ENCODE data around the gene CEPT1. TPM values are rescaled to one million over a fixed set of nuclear protein-coding genes. Genes with fewer than 3 reads are reported as not detected.

CEPT1 gene
- total RNA-seq, 1 donor from 2014 or later: 26.9 TPM

DNA sequence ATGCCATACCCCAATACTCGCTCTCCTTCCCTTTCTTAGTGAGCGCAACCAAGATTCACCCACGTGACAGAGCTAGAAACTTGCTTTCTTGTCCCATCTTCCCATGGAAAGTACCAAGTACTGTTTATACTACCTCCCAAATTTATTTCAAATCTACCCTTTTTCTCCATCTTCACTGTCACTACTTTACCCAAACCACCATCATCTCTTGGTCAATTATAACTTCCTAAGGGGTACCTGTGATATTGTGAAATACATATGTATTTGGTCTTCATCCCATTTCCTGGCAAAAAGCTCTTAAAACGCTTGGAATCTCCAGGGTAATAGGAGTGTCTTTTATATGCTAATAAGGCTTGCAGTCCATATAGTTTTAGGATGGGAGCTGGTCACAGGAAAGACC lies 8.3 kb upstream of the CEPT1 start:
- Histone ChIP-seq H3K4me2 (ENCODE audit: low read length) (no peak overlapping the region), H3K27ac (ENCODE audit: low read depth, low read length) (no peak overlapping the region), H2AFZ (ENCODE audit: low read depth, low read length) (no peak overlapping the region), H4K20me1 (ENCODE audit: insufficient read depth, low read length) (no peaks in the 10 kb centered on the region), H3K4me1 (ENCODE audit: insufficient read depth, low read length) (no peaks in the 10 kb centered on the region), H3K4me3 (ENCODE audit: insufficient read depth, low read depth, low read length) (no peak overlapping the region), H3K27me3 (ENCODE audit: insufficient read depth, low read length) (no peaks in the 10 kb centered on the region), H3K9ac (ENCODE audit: low read length) (no peak overlapping the region), H3K9me3 (ENCODE audit: insufficient read depth, low read depth, low read length) (no peaks in the 10 kb centered on the region), H3K36me3 (ENCODE audit: insufficient read depth, low read length) (no peaks in the 10 kb centered on the region), H3K79me2 (ENCODE audit: insufficient read depth, low read length) (no peaks in the 10 kb centered on the region)
- DNase-seq (ENCODE audit: low read depth) (no peak), FAIRE-seq (no peak)
- H3K27me3 Mint-ChIP-seq (ENCODE audit: low read depth, unreplicated experiment): no peaks in the 10 kb centered on the region
- TF ChIP-seq EZH2 (IDR thresholded peaks at IDR 0.05; ENCODE audit: insufficient read depth, low read length): no peak
- TF ChIP-seq, protein P1, sequence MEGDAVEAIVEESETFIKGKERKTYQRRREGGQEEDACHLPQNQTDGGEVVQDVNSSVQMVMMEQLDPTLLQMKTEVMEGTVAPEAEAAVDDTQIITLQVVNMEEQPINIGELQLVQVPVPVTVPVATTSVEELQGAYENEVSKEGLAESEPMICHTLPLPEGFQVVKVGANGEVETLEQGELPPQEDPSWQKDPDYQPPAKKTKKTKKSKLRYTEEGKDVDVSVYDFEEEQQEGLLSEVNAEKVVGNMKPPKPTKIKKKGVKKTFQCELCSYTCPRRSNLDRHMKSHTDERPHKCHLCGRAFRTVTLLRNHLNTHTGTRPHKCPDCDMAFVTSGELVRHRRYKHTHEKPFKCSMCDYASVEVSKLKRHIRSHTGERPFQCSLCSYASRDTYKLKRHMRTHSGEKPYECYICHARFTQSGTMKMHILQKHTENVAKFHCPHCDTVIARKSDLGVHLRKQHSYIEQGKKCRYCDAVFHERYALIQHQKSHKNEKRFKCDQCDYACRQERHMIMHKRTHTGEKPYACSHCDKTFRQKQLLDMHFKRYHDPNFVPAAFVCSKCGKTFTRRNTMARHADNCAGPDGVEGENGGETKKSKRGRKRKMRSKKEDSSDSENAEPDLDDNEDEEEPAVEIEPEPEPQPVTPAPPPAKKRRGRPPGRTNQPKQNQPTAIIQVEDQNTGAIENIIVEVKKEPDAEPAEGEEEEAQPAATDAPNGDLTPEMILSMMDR (IDR thresholded peaks at IDR 0.05; ENCODE audit: insufficient read depth, low read depth, low read length): no peak
- H3K4me3 Mint-ChIP-seq (ENCODE audit: unreplicated experiment): no peak overlapping the region
- no peaks in the 10 kb centered on the region for H3K4me1 Mint-ChIP-seq (ENCODE audit: low read depth, unreplicated experiment)
- H3K36me3 Mint-ChIP-seq (ENCODE audit: low read depth, unreplicated experiment): peaks cover 7% of the 10 kb centered on the region
- no peaks in the 10 kb centered on the region for H3K9me3 Mint-ChIP-seq (ENCODE audit: unreplicated experiment)
- no peak overlapping the region for H3K27ac Mint-ChIP-seq (ENCODE audit: unreplicated experiment)

DNA sequence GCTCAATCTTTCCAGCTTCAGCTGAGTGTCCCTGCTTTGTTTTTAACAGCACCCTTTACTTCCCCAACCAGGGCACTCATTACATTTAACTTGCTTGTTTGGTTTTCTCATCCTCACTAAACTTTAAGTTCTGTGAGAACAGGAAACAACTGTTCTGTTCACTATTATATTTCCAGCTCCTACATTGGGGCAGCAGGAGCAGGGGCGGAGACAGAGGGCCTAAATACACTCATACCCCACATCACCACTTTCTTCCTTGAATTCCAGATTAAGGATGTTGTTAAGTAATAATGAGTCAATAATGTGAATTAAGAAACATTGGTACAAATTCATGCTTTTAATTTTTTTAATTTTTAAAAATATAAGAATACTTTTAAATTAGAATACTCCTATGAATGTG lies 6.2 kb upstream of the CEPT1 start:
- Mint-ChIP-seq H3K36me3 (ENCODE audit: low read depth, unreplicated experiment) (peaks cover 7% of the 10 kb centered on the region), H3K4me1 (ENCODE audit: low read depth, unreplicated experiment) (peaks cover 7% of the 10 kb centered on the region), H3K4me3 (ENCODE audit: unreplicated experiment) (no peak overlapping the region), H3K9me3 (ENCODE audit: unreplicated experiment) (no peaks in the 10 kb centered on the region), H3K27ac (ENCODE audit: unreplicated experiment) (no peak overlapping the region), H3K27me3 (ENCODE audit: low read depth, unreplicated experiment) (no peaks in the 10 kb centered on the region)
- Histone ChIP-seq H3K9ac (ENCODE audit: low read length) (no peak overlapping the region), H3K4me2 (ENCODE audit: low read length) (no peak overlapping the region), H3K36me3 (ENCODE audit: insufficient read depth, low read length) (no peaks in the 10 kb centered on the region), H4K20me1 (ENCODE audit: insufficient read depth, low read length) (no peaks in the 10 kb centered on the region), H3K79me2 (ENCODE audit: insufficient read depth, low read length) (peaks cover 7% of the 10 kb centered on the region), H3K9me3 (ENCODE audit: insufficient read depth, low read depth, low read length) (no peaks in the 10 kb centered on the region), H3K27me3 (ENCODE audit: insufficient read depth, low read length) (no peaks in the 10 kb centered on the region), H2AFZ (ENCODE audit: low read depth, low read length) (no peak overlapping the region), H3K4me1 (ENCODE audit: insufficient read depth, low read length) (peaks cover 4% of the 10 kb centered on the region), H3K4me3 (ENCODE audit: insufficient read depth, low read depth, low read length) (no peak overlapping the region), H3K27ac (ENCODE audit: low read depth, low read length) (no peak overlapping the region)
- DNase-seq (ENCODE audit: low read depth) (no peak), FAIRE-seq (no peak)
- TF ChIP-seq, protein P1 (IDR thresholded peaks at IDR 0.05; ENCODE audit: insufficient read depth, low read depth, low read length): no peak
- TF ChIP-seq EZH2 (IDR thresholded peaks at IDR 0.05; ENCODE audit: insufficient read depth, low read length): no peak

DNA sequence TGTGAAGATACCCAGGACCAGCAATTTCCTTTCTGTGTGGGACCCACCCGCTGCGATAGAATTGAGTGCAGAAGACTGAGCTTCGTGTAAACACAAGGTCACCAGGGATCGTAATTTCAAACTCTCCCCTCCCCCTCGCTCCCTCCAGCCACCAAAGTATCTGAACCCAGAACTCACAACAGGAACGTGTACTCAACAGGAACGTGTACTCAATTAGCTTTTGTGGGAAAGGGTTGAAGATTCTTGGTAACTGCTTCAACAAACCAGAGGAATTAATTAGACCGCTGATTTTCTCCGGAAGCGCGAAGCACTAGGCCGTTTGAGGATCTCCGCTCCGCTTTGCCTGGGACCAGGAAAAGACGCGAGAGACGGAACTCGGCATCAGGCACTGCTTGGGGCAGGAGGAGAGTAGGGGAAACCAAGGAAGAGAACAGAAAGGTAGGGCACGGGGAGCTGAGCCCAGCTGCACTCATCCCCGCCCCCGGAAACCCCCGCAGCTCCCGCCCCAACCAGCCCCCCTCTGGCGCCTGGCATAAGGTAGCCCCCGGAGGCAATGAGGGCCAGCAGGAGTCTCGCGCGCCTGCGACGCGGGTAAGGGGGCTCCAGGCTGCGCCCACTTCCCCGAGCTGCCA lies 583 bp upstream of the CEPT1 start:
- peak overlapping the region; percentile 87 for H3K4me2 ChIP-seq (ENCODE audit: low read length)
- Mint-ChIP-seq H3K27ac (ENCODE audit: unreplicated experiment) (peak overlapping the region; percentile 85), H3K27me3 (ENCODE audit: low read depth, unreplicated experiment) (no peaks in the 10 kb centered on the region), H3K4me1 (ENCODE audit: low read depth, unreplicated experiment) (peaks cover 16% of the 10 kb centered on the region), H3K36me3 (ENCODE audit: low read depth, unreplicated experiment) (peaks cover 5% of the 10 kb centered on the region), H3K9me3 (ENCODE audit: unreplicated experiment) (no peaks in the 10 kb centered on the region), H3K4me3 (ENCODE audit: unreplicated experiment) (peak overlapping the region; percentile 100)
- DNase-seq (ENCODE audit: low read depth) (peak; percentile 58), FAIRE-seq (no peak)
- H3K4me1 ChIP-seq (ENCODE audit: insufficient read depth, low read length): peaks cover 13% of the 10 kb centered on the region
- H3K36me3 ChIP-seq (ENCODE audit: insufficient read depth, low read length): no peaks in the 10 kb centered on the region
- TF ChIP-seq, protein P1 (IDR thresholded peaks at IDR 0.05; ENCODE audit: insufficient read depth, low read depth, low read length): no peak
- TF ChIP-seq EZH2 (IDR thresholded peaks at IDR 0.05; ENCODE audit: insufficient read depth, low read length): no peak
- H3K27me3 ChIP-seq (ENCODE audit: insufficient read depth, low read length): no peaks in the 10 kb centered on the region
- peaks cover 23% of the 10 kb centered on the region for H4K20me1 ChIP-seq (ENCODE audit: insufficient read depth, low read length)
- peak overlapping the region; percentile 75 for H3K27ac ChIP-seq (ENCODE audit: low read depth, low read length)
- peak overlapping the region; percentile 90 for H3K9ac ChIP-seq (ENCODE audit: low read length)
- peak overlapping the region; percentile 98 for H2AFZ ChIP-seq (ENCODE audit: low read depth, low read length)
- H3K9me3 ChIP-seq (ENCODE audit: insufficient read depth, low read depth, low read length): no peaks in the 10 kb centered on the region
- H3K4me3 ChIP-seq (ENCODE audit: insufficient read depth, low read depth, low read length): peak overlapping the region; percentile 98
- peaks cover 58% of the 10 kb centered on the region for H3K79me2 ChIP-seq (ENCODE audit: insufficient read depth, low read length)

Measured in astrocyte (in vitro differentiated cells and primary cell).